NCI-H2196 (cell line): Measurements from ENCODE around the gene AAGAB.
"Not testable (repeated sequence)": the region's sequence is repeated elsewhere in the genome, so short reads cannot be mapped to it uniquely, and the experiment has no call there.

Source experiments
- DNase-seq: peaks from one replicate; lab custom pipeline; 2025; ENCODE audit not compliant: unreplicated experiment; lab: John Stamatoyannopoulos, UW

Gene AAGAB

DNA sequence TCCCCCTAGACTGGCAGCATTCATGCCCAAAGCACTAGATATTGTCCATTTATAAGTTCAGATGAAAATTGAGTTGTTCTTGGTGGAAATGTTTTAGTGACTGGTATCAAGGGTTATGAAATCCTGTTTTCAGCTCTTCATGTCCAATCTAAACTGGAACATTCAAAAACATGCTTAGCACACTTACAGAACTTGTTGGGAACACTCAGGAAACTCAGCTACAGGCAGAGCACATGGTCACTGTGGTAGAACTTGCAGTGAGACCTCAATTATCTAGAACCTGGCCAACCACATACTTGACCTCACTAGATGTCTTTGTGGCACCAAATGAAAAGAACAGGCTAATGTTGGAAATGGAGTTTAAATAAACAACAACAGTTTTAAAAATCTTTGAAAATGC, 100.2 kb downstream of the AAGAB start:
- DNase-seq, result no peak

DNA sequence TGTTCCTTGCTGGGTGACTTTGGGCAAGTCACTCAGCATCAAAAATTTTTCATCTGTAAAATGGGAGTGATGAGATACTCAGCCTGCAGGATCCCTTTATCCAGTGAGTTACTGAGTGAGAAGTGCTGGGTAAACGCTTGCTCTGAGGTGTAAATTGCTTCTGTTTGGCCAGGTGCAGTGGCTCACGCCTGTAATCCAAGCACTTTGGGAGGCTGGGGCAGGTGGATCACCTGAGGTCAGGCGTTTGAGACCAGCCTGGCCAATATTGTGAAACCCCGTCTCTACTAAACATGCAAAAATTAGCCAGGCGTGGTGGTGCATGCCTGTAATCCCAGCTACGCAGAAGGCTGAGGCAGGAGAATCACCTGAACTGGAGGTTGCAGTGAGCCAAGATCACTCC, 101.4 kb downstream of the AAGAB start:
- not testable (repeated sequence) for DNase-seq

DNA sequence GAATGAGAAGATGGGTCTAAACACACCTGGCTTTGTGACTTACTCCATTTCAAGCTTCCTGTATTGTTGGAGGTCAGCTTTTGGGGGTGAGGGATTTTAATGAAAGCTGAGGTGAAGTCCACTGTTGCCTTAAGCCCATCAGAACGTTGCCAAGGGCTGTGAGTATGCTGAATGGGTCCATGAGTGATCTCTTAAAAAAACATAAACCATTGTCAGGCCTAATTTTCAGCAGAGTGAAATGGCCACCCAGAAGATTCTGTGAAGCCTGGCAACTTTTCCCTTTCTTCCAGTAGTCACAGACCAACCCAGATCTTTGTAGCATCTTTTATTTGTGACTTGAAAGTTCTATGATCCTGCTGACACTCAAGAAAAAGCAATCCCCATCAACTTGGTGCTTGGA, 102.0 kb downstream of the AAGAB start:
- DNase-seq, result no peak
